Neural crest cell (in vitro differentiated cells): ENCODE data around the gene PEX1. TPM values are rescaled to one million over a fixed set of nuclear protein-coding genes. Genes with fewer than 3 reads are reported as not detected.

ENCODE experiments used
- DNase-seq: peaks from one replicate; pipeline ENCODE4 v3.0.0; 2021; ENCODE audit warnings: low read depth, mixed read lengths, low spot score
- H3K27ac Mint-ChIP-seq: one replicate; pipeline ENCODE4 v1.8.0; 2021; ENCODE audit warnings: mild to moderate bottlenecking, mixed read lengths; ENCODE audit not compliant: unreplicated experiment
- H3K27me3 Mint-ChIP-seq: 2 replicates; pipeline ENCODE4 v1.8.0; 2021; ENCODE audit warnings: low read depth, mild to moderate bottlenecking, mixed read lengths
- H3K36me3 Mint-ChIP-seq: 2 replicates; pipeline ENCODE4 v1.8.0; 2021; ENCODE audit warnings: low read depth, mild to moderate bottlenecking, mixed read lengths
- H3K4me1 Mint-ChIP-seq: 2 replicates; pipeline ENCODE4 v1.8.0; 2021; ENCODE audit warnings: mixed read lengths
- H3K4me3 Mint-ChIP-seq: one replicate; pipeline ENCODE4 v1.8.0; 2021; ENCODE audit warnings: mild to moderate bottlenecking, mixed read lengths
- H3K9me3 Mint-ChIP-seq: 2 replicates; pipeline ENCODE4 v1.8.0; 2021; ENCODE audit warnings: mixed read lengths
- CTCF ChIP-seq: fragments of 200-600 bp; sonication (generic); conservative IDR thresholded peaks from 2 replicates; pipeline ENCODE4 v1.5.0; 2021; ENCODE audit warnings: antibody characterized with exemption, mild to moderate bottlenecking
- total RNA-seq: library from RNA; stranded (reverse); gene quantifications from 2 replicates; pipeline ENCODE4 v1.2.1, GENCODE V29; 2021

Gene PEX1
- total RNA-seq, 1 donor from 2014 or later, result 24.8 TPM

GRCh38 chr7:92560602-92561001 is 32.3 kb upstream of the PEX1 start:
- H3K27ac Mint-ChIP-seq, result no peak overlapping the region
- H3K27me3 Mint-ChIP-seq, result no peaks in the 10 kb centered on the region
- no peaks in the 10 kb centered on the region for H3K4me1 Mint-ChIP-seq
- H3K4me3 Mint-ChIP-seq, result no peak overlapping the region
- DNase-seq, result no peak
- H3K36me3 Mint-ChIP-seq, result no peaks in the 10 kb centered on the region
- no peaks in the 10 kb centered on the region for H3K9me3 Mint-ChIP-seq
- no peak for TF ChIP-seq CTCF

GRCh38 chr7:92557808-92558362 is 29.6 kb upstream of the PEX1 start:
- H3K4me1 Mint-ChIP-seq, result no peaks in the 10 kb centered on the region

GRCh38 chr7:92557249-92557648 is 28.9 kb upstream of the PEX1 start:
- peak overlapping the region; percentile 2 for H3K27ac Mint-ChIP-seq
- H3K36me3 Mint-ChIP-seq, result no peaks in the 10 kb centered on the region
- DNase-seq, result no peak
- no peak overlapping the region for H3K4me3 Mint-ChIP-seq
- H3K9me3 Mint-ChIP-seq, result no peaks in the 10 kb centered on the region
- H3K4me1 Mint-ChIP-seq, result no peaks in the 10 kb centered on the region
- no peak for TF ChIP-seq CTCF
- H3K27me3 Mint-ChIP-seq, result no peaks in the 10 kb centered on the region

More at GRCh38 chr7:92557808-92558362, 29.6 kb upstream of the PEX1 start:
- H3K27me3 Mint-ChIP-seq, result no peaks in the 10 kb centered on the region
- no peaks in the 10 kb centered on the region for H3K9me3 Mint-ChIP-seq
- H3K27ac Mint-ChIP-seq, result peak overlapping the region; percentile 2
- no peak overlapping the region for H3K4me3 Mint-ChIP-seq
- no peak for DNase-seq
- TF ChIP-seq CTCF, result no peak
- no peaks in the 10 kb centered on the region for H3K36me3 Mint-ChIP-seq

- Mint-ChIP-seq H3K4me1 (no peaks in the 10 kb centered on the region), H3K27me3 (peaks cover 3% of the 10 kb centered on the region), H3K36me3 (no peaks in the 10 kb centered on the region), H3K9me3 (no peaks in the 10 kb centered on the region), H3K4me3 (no peak overlapping the region), H3K27ac (no peak overlapping the region)
- no peak for TF ChIP-seq CTCF
- no peak for DNase-seq
These were observed 21.9 kb upstream of the PEX1 start for GRCh38 chr7:92550194-92550593.

- Mint-ChIP-seq H3K36me3 (no peaks in the 10 kb centered on the region), H3K27me3 (peaks cover 3% of the 10 kb centered on the region), H3K27ac (no peak overlapping the region), H3K9me3 (peaks cover 3% of the 10 kb centered on the region), H3K4me1 (no peaks in the 10 kb centered on the region), H3K4me3 (no peak overlapping the region)
- no peak for DNase-seq
- TF ChIP-seq CTCF, result no peak
These were observed 19.3 kb upstream of the PEX1 start for GRCh38 chr7:92547579-92547978.
